A549 treated with AZD9567 at 1 μM for 4 hours (cell line): Measurements from ENCODE around the gene CGN. TPM values are rescaled to one million over a fixed set of nuclear protein-coding genes. Genes with fewer than 3 reads are reported as not detected.

Experiments used
- total RNA-seq: library from RNA; stranded (reverse); fragments of 200-300 nt; extraction: Qiagen RNA extraction; gene quantifications from 5 replicates; pipeline ENCODE4 v1.2.3, GENCODE V29; 2022; ENCODE audit not compliant: insufficient read depth

CGN gene, protein sequence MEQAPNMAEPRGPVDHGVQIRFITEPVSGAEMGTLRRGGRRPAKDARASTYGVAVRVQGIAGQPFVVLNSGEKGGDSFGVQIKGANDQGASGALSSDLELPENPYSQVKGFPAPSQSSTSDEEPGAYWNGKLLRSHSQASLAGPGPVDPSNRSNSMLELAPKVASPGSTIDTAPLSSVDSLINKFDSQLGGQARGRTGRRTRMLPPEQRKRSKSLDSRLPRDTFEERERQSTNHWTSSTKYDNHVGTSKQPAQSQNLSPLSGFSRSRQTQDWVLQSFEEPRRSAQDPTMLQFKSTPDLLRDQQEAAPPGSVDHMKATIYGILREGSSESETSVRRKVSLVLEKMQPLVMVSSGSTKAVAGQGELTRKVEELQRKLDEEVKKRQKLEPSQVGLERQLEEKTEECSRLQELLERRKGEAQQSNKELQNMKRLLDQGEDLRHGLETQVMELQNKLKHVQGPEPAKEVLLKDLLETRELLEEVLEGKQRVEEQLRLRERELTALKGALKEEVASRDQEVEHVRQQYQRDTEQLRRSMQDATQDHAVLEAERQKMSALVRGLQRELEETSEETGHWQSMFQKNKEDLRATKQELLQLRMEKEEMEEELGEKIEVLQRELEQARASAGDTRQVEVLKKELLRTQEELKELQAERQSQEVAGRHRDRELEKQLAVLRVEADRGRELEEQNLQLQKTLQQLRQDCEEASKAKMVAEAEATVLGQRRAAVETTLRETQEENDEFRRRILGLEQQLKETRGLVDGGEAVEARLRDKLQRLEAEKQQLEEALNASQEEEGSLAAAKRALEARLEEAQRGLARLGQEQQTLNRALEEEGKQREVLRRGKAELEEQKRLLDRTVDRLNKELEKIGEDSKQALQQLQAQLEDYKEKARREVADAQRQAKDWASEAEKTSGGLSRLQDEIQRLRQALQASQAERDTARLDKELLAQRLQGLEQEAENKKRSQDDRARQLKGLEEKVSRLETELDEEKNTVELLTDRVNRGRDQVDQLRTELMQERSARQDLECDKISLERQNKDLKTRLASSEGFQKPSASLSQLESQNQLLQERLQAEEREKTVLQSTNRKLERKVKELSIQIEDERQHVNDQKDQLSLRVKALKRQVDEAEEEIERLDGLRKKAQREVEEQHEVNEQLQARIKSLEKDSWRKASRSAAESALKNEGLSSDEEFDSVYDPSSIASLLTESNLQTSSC
- total RNA-seq: 1.7 to 1.9 TPM (median 1.8 TPM) in 5 replicates

DNA sequence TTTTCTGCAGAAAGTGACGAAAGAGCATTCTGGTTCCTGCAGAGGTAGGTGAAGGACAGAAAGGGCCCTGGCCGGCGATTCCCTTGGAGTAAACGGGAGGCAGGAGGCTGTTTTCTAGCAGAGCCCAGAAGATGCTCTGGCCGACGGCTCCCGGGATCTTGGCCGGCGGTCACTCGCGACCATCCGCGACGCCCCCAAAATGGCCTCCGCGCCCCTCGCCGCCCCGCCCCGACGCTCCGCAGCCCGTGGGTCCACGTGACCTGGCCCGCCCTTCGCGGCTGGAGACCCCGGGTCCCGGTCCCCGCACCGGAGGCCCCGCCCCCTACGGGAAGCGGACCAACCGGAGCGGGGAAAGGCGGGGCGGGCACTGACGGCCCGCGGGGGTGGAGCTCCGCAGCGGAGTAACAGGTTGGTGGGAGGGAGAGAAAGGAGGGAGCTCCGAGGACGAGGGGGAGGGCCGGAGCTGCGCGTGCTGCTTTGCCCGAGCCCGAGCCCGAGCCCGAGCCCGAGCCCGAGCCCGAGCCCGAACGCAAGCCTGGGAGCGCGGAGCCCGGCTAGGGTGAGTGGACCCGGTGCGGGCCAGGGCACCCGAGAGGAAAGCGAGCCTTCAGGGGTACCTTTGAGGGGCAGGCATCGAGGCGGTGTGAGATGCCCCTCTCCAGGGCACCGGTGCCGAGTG is at the start of gene CGN:
TSS of gene CGN (plus strand) at position 431 of the 679 bp plus-strand sequence. CDS start 7,133 bp downstream, outside the sequence.

GRCh38 chr1:151540021-151540981 is 29.1 kb downstream of the CGN start, which contains the start of gene TUFT1:
Gene TUFT1 (plus strand): TSS chr1:151540309. CDS start chr1:151540367, 58 bp downstream.

Other genes with a start within 250 kb of the CGN start
- gene ZNF687, start 229.1 kb upstream of the CGN start, total RNA-seq: 13.5 to 17.1 TPM (median 14.8 TPM) in 5 replicates
- gene PI4KB, start 184.0 kb upstream of the CGN start, total RNA-seq: 20.5 to 25.9 TPM (median 24.3 TPM) in 5 replicates
- 18.9 to 22.7 TPM (median 20.7 TPM) in 5 replicates for gene RFX5, start 164.1 kb upstream of the CGN start, total RNA-seq
- 6.0 to 7.1 TPM (median 6.9 TPM) in 5 replicates for gene SELENBP1, start 138.7 kb upstream of the CGN start, total RNA-seq
- gene PSMB4, start 111.8 kb upstream of the CGN start, total RNA-seq: 354 to 439 TPM (median 422 TPM) in 5 replicates
- gene POGZ, start 51.9 kb upstream of the CGN start, total RNA-seq: 18.4 to 20.5 TPM (median 19.8 TPM) in 5 replicates
- gene TUFT1, start 28.9 kb downstream of the CGN start, total RNA-seq: 9.8 to 11.7 TPM (median 10.3 TPM) in 5 replicates
- 6.0 to 13.6 TPM (median 6.4 TPM) in 5 replicates for gene SNX27, start 100.7 kb downstream of the CGN start, total RNA-seq
- gene CELF3, start 205.4 kb downstream of the CGN start, total RNA-seq: not detected in 5 replicates
- gene RIIAD1, start 210.1 kb downstream of the CGN start, total RNA-seq: not detected in 5 replicates